Panc1 (cell line): ENCODE results near the gene RAB28. TPM values are rescaled to one million over a fixed set of nuclear protein-coding genes. Genes with fewer than 3 reads are reported as not detected.

Experiments used
- ATAC-seq: fragments of 200-7000 bp; cut with Tn5 transposase; 2 replicates; pipeline ENCODE4 v1.9.1; 2020; ENCODE audit warnings: mild to moderate bottlenecking, moderate library complexity
- BruUV-seq: library from RNA; stranded (reverse); fragments of 400-500 nt; replicated peaks from 2 replicates; lab custom pipeline; 2021; lab: Mats Ljungman, UMichigan
- CTCF ChIA-PET: fragments of 300-600 bp; sonication (Branson Sonifier 250); formaldehyde crosslinking; loops from one replicate; lab custom pipeline; 2022; ENCODE audit warnings: antibody characterized with exemption; lab: Charles Lee
- POLR2A ChIA-PET: fragments of 300-600 bp; sonication (Branson Sonifier 250); formaldehyde crosslinking; loops from one replicate; lab custom pipeline; 2022; ENCODE audit warnings: antibody characterized with exemption; lab: Charles Lee
- DNase-seq: peaks from one replicate; pipeline ENCODE4 v3.0.0-alpha.2; 2010; ENCODE audit warnings: low read depth, low spot score
- H3K27ac ChIP-seq: 2 replicates; pipeline ENCODE4 v1.5.1; 2011; ENCODE audit warnings: mild to moderate bottlenecking, low read length, inconsistent platforms
- H3K27me3 ChIP-seq: fragments of 200-500 bp; sonication (Bioruptor generic); 2 replicates; pipeline ENCODE4 v1.6.0; 2014; ENCODE audit warnings: low read length, inconsistent platforms; ENCODE audit not compliant: control insufficient read depth, insufficient read depth
- H3K36me3 ChIP-seq: fragments of 200-500 bp; sonication (Bioruptor generic); 2 replicates; pipeline ENCODE4 v1.5.1; 2014; ENCODE audit warnings: inconsistent platforms, mild to moderate bottlenecking, low read length, moderate library complexity; ENCODE audit not compliant: control insufficient read depth, insufficient read depth
- H3K4me1 ChIP-seq: 2 replicates; pipeline ENCODE4 v1.5.1; 2011; ENCODE audit warnings: inconsistent platforms, mild to moderate bottlenecking, low read length, moderate library complexity; ENCODE audit not compliant: control insufficient read depth, insufficient read depth
- H3K4me3 ChIP-seq, 2 experiments: 2 replicates each; pipeline ENCODE4 v1.5.1; 2011 to 2012; ENCODE audit warnings: low read depth in 2 of 2, low read length in 2 of 2, mild to moderate bottlenecking in 2 of 2, inconsistent platforms in 1 of 2, moderate library complexity in 1 of 2
- H3K9me3 ChIP-seq: fragments of 200-500 bp; sonication (Bioruptor generic); 2 replicates; pipeline ENCODE4 v1.5.1; 2014; ENCODE audit warnings: low read depth, mild to moderate bottlenecking, inconsistent platforms, low read length, moderate library complexity; ENCODE audit not compliant: control insufficient read depth, insufficient read depth
- POLR2AphosphoS5 ChIP-seq: IDR thresholded peaks from 2 replicates; pipeline ENCODE4 v1.6.1; 2012; ENCODE audit warnings: mild to moderate bottlenecking, low read depth, low read length, moderate library complexity
- SIN3A ChIP-seq: IDR thresholded peaks from 2 replicates; pipeline ENCODE4 v1.6.1; 2012; ENCODE audit warnings: low read depth, mild to moderate bottlenecking, low read length, moderate library complexity, borderline replicate concordance; ENCODE audit not compliant: insufficient read depth
- TCF7L2 ChIP-seq: IDR thresholded peaks from 2 replicates; pipeline ENCODE4 v1.6.1; 2011; ENCODE audit warnings: mild to moderate bottlenecking, low read depth, low read length, inconsistent platforms
- in situ Hi-C: cut with HindIII; loops from 2 replicates; pipeline ENCODE4 v1.10.0; 2016; ENCODE audit warnings: low sequenced_read_pairs, low pct_unique_long_range_greater_than_20kb
- intact Hi-C: fragments of 100-400 bp; cut with micrococcal nuclease; formaldehyde crosslinking; loops from one replicate; pipeline ENCODE4 v1.10.0; 2022; ENCODE audit not compliant: unreplicated experiment
- total RNA-seq: library from RNA; stranded (reverse); gene quantifications from one replicate; pipeline ENCODE4 v1.2.1, GENCODE V29; 2021; ENCODE audit not compliant: unreplicated experiment
- TF ChIP-seq, protein P1 (sequence below), 2 experiments: IDR thresholded peaks; 2 replicates each; pipeline ENCODE4 v1.6.1; 2011 to 2012; ENCODE audit warnings: low read depth in 2 of 2, control low read depth in 1 of 2, low read length in 1 of 2, mild to moderate bottlenecking in 1 of 2, moderate library complexity in 1 of 2; ENCODE audit not compliant: insufficient read depth in 1 of 2
- TF ChIP-seq, protein P2 (sequence below): fragments of 450-650 bp; IDR thresholded peaks from 2 replicates; pipeline ENCODE4 v1.5.1; 2017; ENCODE audit warnings: mild to moderate bottlenecking

Gene RAB28
- total RNA-seq, 1 experiment from 2014 or later = 10.2 TPM

DNA sequence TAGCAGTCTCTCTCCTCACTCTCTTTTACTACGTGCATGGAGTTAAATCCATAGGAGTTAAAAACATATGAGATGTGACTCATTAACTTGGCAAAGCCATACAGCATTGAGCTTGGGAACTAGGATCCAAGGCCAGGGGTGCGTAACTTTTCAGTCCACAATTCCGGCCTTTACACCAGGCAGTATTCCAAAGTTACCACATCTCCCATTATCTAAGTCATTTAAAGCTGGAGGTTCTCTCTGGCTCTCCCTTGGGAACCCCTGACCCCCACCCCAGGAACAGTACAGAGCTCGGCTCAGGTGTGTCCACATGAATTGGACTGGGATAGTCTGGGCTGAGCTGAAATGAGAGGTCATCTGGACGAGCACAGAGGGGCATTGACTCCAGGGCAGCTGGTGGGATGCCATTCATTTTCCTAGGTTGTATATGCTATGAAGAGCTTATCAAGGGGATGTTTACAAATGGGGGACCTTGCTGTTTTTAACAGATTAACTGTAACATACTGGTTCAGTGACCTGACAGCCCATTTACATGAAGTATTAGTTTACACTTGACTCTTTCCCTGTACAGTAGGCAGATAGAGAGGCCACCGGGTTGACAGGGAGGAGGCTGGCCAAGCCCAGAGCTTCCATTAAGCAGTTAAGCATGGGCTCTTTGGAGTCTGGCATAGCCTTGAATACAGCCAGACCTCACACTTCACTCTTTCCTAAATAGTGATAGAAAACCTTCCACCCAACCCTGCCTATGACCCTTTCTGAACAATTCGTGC, 128.8 kb downstream of the RAB28 start:
- TF ChIP-seq, protein P1, sequence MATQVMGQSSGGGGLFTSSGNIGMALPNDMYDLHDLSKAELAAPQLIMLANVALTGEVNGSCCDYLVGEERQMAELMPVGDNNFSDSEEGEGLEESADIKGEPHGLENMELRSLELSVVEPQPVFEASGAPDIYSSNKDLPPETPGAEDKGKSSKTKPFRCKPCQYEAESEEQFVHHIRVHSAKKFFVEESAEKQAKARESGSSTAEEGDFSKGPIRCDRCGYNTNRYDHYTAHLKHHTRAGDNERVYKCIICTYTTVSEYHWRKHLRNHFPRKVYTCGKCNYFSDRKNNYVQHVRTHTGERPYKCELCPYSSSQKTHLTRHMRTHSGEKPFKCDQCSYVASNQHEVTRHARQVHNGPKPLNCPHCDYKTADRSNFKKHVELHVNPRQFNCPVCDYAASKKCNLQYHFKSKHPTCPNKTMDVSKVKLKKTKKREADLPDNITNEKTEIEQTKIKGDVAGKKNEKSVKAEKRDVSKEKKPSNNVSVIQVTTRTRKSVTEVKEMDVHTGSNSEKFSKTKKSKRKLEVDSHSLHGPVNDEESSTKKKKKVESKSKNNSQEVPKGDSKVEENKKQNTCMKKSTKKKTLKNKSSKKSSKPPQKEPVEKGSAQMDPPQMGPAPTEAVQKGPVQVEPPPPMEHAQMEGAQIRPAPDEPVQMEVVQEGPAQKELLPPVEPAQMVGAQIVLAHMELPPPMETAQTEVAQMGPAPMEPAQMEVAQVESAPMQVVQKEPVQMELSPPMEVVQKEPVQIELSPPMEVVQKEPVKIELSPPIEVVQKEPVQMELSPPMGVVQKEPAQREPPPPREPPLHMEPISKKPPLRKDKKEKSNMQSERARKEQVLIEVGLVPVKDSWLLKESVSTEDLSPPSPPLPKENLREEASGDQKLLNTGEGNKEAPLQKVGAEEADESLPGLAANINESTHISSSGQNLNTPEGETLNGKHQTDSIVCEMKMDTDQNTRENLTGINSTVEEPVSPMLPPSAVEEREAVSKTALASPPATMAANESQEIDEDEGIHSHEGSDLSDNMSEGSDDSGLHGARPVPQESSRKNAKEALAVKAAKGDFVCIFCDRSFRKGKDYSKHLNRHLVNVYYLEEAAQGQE (IDR thresholded peaks at IDR 0.05; ENCODE audit: insufficient read depth in 1 of 2, low read depth in 2 of 2, low read length in 1 of 2) = no peak
- TF ChIP-seq, protein P2, sequence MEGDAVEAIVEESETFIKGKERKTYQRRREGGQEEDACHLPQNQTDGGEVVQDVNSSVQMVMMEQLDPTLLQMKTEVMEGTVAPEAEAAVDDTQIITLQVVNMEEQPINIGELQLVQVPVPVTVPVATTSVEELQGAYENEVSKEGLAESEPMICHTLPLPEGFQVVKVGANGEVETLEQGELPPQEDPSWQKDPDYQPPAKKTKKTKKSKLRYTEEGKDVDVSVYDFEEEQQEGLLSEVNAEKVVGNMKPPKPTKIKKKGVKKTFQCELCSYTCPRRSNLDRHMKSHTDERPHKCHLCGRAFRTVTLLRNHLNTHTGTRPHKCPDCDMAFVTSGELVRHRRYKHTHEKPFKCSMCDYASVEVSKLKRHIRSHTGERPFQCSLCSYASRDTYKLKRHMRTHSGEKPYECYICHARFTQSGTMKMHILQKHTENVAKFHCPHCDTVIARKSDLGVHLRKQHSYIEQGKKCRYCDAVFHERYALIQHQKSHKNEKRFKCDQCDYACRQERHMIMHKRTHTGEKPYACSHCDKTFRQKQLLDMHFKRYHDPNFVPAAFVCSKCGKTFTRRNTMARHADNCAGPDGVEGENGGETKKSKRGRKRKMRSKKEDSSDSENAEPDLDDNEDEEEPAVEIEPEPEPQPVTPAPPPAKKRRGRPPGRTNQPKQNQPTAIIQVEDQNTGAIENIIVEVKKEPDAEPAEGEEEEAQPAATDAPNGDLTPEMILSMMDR = no peak
- TF ChIP-seq TCF7L2 = no peak
- TF ChIP-seq POLR2AphosphoS5 = no peak
- no peak for TF ChIP-seq SIN3A
- Histone ChIP-seq H3K9me3 (no peaks in the 10 kb centered on the region), H3K4me1 (no peaks in the 10 kb centered on the region), H3K27me3 (no peaks in the 10 kb centered on the region), H3K36me3 (no peaks in the 10 kb centered on the region), H3K27ac (no peak overlapping the region), H3K4me3 (no peak overlapping the region)
- ChIA-PET POLR2A (no interaction called here), CTCF (no interaction called here)
- intact Hi-C loops = no loop called here
- BruUV-seq = no TSS peak
- in situ Hi-C loops = no loop called here
- ATAC-seq (no peak), DNase-seq (no peak)

DNA sequence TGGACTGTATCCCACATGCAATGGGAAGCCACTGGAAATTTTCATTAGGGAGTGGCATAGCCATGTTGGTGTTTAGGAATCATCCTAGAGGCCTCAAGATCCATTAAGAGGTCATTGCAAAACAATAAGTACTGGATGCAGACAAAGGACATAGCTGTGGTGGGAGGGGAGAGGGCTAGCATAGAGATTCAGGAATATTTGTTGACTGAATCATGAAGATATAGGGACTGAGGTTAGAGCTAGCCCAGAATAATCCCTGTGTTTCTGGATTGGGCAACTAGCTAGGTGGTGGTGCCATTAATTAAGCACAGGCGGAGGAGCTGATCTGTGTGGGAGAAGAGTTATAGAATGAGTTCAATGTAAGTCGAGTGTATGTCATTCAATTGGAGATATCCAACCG, 135.0 kb downstream of the RAB28 start:
- BruUV-seq = no TSS peak
- DNase-seq (no peak), ATAC-seq (no peak)
- no peaks in the 10 kb centered on the region for H3K4me1 ChIP-seq
- POLR2A ChIA-PET = no interaction called here
- no peak for TF ChIP-seq SIN3A
- TF ChIP-seq, protein P1 (IDR thresholded peaks at IDR 0.05; ENCODE audit: insufficient read depth in 1 of 2, low read depth in 2 of 2, low read length in 1 of 2) = no peak
- TF ChIP-seq, protein P2 = no peak
- TF ChIP-seq TCF7L2 = no peak
- TF ChIP-seq POLR2AphosphoS5 = no peak
- no peak overlapping the region for H3K27ac ChIP-seq
- H3K4me3 ChIP-seq = no peak overlapping the region
- CTCF ChIA-PET = no interaction called here
- no peaks in the 10 kb centered on the region for H3K27me3 ChIP-seq
- intact Hi-C loops = no loop called here
- no peaks in the 10 kb centered on the region for H3K9me3 ChIP-seq
- no peaks in the 10 kb centered on the region for H3K36me3 ChIP-seq
- in situ Hi-C loops = no loop called here
